ENCODE results near the gene FSTL3. TPM values are rescaled to one million over a fixed set of nuclear protein-coding genes. Genes with fewer than 3 reads are reported as not detected.
"Not testable (repeated sequence)": the region's sequence is repeated elsewhere in the genome, so short reads cannot be mapped to it uniquely, and the experiment has no call there.

FSTL3 gene
- total RNA-seq, 1 experiment from 2014 or later, result 317 TPM

GRCh38 chr19:728011-728410 lies 51.8 kb downstream of the FSTL3 start:
- DNase-seq (ENCODE audit: low read depth in 1 of 2, low spot score in 2 of 2), result peak in 1 of 2 experiments; percentile 46
- Histone ChIP-seq H3K9me3 (replicated peaks) (no peaks in the 10 kb centered on the region), H3K4me3 (no peak overlapping the region), H3K36me3 (no peaks in the 10 kb centered on the region), H3K4me1 (replicated peaks) (peaks cover 13% of the 10 kb centered on the region), H3K27me3 (replicated peaks) (0 out of 2 replicates have a peak, but pooled peaks cover 2% of the 10 kb centered on the region), H3K27ac (no peak overlapping the region)

GRCh38 chr19:729564-729963 lies 53.4 kb downstream of the FSTL3 start:
- H3K27ac ChIP-seq; H3K36me3 ChIP-seq; H3K4me3 ChIP-seq; H3K9me3 ChIP-seq (replicated peaks); DNase-seq (ENCODE audit: low read depth in 1 of 2, low spot score in 2 of 2); H3K27me3 ChIP-seq (replicated peaks): not testable (repeated sequence)
- H3K4me1 ChIP-seq (replicated peaks), result peaks cover 20% of the 10 kb centered on the region

- Histone ChIP-seq H3K9me3 (replicated peaks) (no peaks in the 10 kb centered on the region), H3K4me1 (replicated peaks) (peaks cover 20% of the 10 kb centered on the region), H3K36me3 (no peaks in the 10 kb centered on the region), H3K4me3 (no peak overlapping the region), H3K27ac (no peak overlapping the region), H3K27me3 (replicated peaks) (no peaks in the 10 kb centered on the region)
- no peak for DNase-seq (ENCODE audit: low read depth in 1 of 2, low spot score in 2 of 2)
Observed at GRCh38 chr19:729965-730668, 53.9 kb downstream of the FSTL3 start.

GRCh38 chr19:731000-731399 lies 54.8 kb downstream of the FSTL3 start:
- H3K27ac ChIP-seq, result no peak overlapping the region
- H3K9me3 ChIP-seq (replicated peaks), result no peaks in the 10 kb centered on the region
- peaks cover 20% of the 10 kb centered on the region for H3K4me1 ChIP-seq (replicated peaks)
- H3K27me3 ChIP-seq (replicated peaks), result no peaks in the 10 kb centered on the region
- no peak for DNase-seq (ENCODE audit: low read depth in 1 of 2, low spot score in 2 of 2)
- no peak overlapping the region for H3K4me3 ChIP-seq
- H3K36me3 ChIP-seq, result no peaks in the 10 kb centered on the region

- Histone ChIP-seq H3K4me3 (no peak overlapping the region), H3K36me3 (no peaks in the 10 kb centered on the region), H3K4me1 (replicated peaks) (peaks cover 20% of the 10 kb centered on the region), H3K9me3 (replicated peaks) (no peaks in the 10 kb centered on the region), H3K27ac (no peak overlapping the region), H3K27me3 (replicated peaks) (no peaks in the 10 kb centered on the region)
- peak in 1 of 2 experiments; percentile 42 for DNase-seq (ENCODE audit: low read depth in 1 of 2, low spot score in 2 of 2)
Observed at GRCh38 chr19:732148-733069, 56.2 kb downstream of the FSTL3 start.

Other genes starting within 250 kb of the FSTL3 start
- not detected in 2 replicates for gene SHC2, start 215.4 kb upstream of the FSTL3 start, total RNA-seq (2014; rRNA removed; shearing (Covaris generic))
- not detected in 2 replicates for gene MADCAM1, start 179.9 kb upstream of the FSTL3 start, total RNA-seq (2014; rRNA removed; shearing (Covaris generic))
- 68.7 and 73.3 TPM in 2 replicates for gene TPGS1, start 168.9 kb upstream of the FSTL3 start, total RNA-seq (2014; rRNA removed; shearing (Covaris generic))
- 62.1 and 97.9 TPM in 2 replicates for gene CDC34, start 144.6 kb upstream of the FSTL3 start, total RNA-seq (2014; rRNA removed; shearing (Covaris generic))
- not detected in 2 replicates for gene GZMM, start 132.3 kb upstream of the FSTL3 start, total RNA-seq (2014; rRNA removed; shearing (Covaris generic))
- gene BSG, start 103.8 kb upstream of the FSTL3 start, total RNA-seq (2014; rRNA removed; shearing (Covaris generic)), result 444 and 577 TPM in 2 replicates
- gene HCN2, start 86.5 kb upstream of the FSTL3 start, total RNA-seq (2014; rRNA removed; shearing (Covaris generic)), result 2.2 and 4.3 TPM in 2 replicates
- 44.2 and 44.7 TPM in 2 replicates for gene POLRMT, start 42.9 kb upstream of the FSTL3 start, total RNA-seq (2014; rRNA removed; shearing (Covaris generic))
- gene FGF22, start 36.5 kb upstream of the FSTL3 start, total RNA-seq (2014; rRNA removed; shearing (Covaris generic)), result 0.13 TPM in 1 of 2 replicates, not detected in the other
- 55.9 and 79.3 TPM in 2 replicates for gene RNF126, start 13.2 kb upstream of the FSTL3 start, total RNA-seq (2014; rRNA removed; shearing (Covaris generic))
- not detected in 2 replicates for gene PRSS57, start 19.1 kb downstream of the FSTL3 start, total RNA-seq (2014; rRNA removed; shearing (Covaris generic))
- gene PALM, start 32.5 kb downstream of the FSTL3 start, total RNA-seq (2014; rRNA removed; shearing (Covaris generic)), result not detected in 2 replicates
- 0.11 TPM in 1 of 2 replicates, not detected in the other for gene MISP, start 74.7 kb downstream of the FSTL3 start, total RNA-seq (2014; rRNA removed; shearing (Covaris generic))
- gene PTBP1, start 121.1 kb downstream of the FSTL3 start, total RNA-seq (2014; rRNA removed; shearing (Covaris generic)), result 177 and 308 TPM in 2 replicates
- 1.1 and 2.3 TPM in 2 replicates for gene PLPPR3, start 145.6 kb downstream of the FSTL3 start, total RNA-seq (2014; rRNA removed; shearing (Covaris generic))
- gene AZU1, start 151.4 kb downstream of the FSTL3 start, total RNA-seq (2014; rRNA removed; shearing (Covaris generic)), result not detected in 2 replicates
- not detected in 2 replicates for gene PRTN3, start 164.6 kb downstream of the FSTL3 start, total RNA-seq (2014; rRNA removed; shearing (Covaris generic))
- gene ELANE, start 175.9 kb downstream of the FSTL3 start, total RNA-seq (2014; rRNA removed; shearing (Covaris generic)), result not detected in 2 replicates
- gene CFD, start 183.3 kb downstream of the FSTL3 start, total RNA-seq (2014; rRNA removed; shearing (Covaris generic)), result 3.3 and 12.5 TPM in 2 replicates
- 17.2 and 18.7 TPM in 2 replicates for gene MED16, start 216.8 kb downstream of the FSTL3 start, total RNA-seq (2014; rRNA removed; shearing (Covaris generic))
- not detected in 2 replicates for gene RNU6-9, start 217.1 kb downstream of the FSTL3 start, total RNA-seq (2014; rRNA removed; shearing (Covaris generic))
- gene R3HDM4, start 236.8 kb downstream of the FSTL3 start, total RNA-seq (2014; rRNA removed; shearing (Covaris generic)), result 23.9 and 38.2 TPM in 2 replicates
- not detected in 2 replicates for gene KISS1R, start 240.9 kb downstream of the FSTL3 start, total RNA-seq (2014; rRNA removed; shearing (Covaris generic))
- 4.2 and 8.1 TPM in 2 replicates for gene ARID3A, start 249.6 kb downstream of the FSTL3 start, total RNA-seq (2014; rRNA removed; shearing (Covaris generic))